Activated T-cell treated with anti-CD3 and anti-CD28 coated beads for 1 hour (primary cell): ENCODE results near the gene DUSP3.

Experiments used
- DNase-seq: peaks from one replicate; pipeline ENCODE4 v3.0.0-alpha.2; 2020; ENCODE audit warnings: low read depth

The DUSP3 gene

GRCh38 chr17:43778337-43779144, at the start of gene DUSP3:
Gene DUSP3, minus strand, starts transcription at chr17:43778977. Its CDS starts 53 bp downstream, at chr17:43778924.
- peak; percentile 54 for DNase-seq

GRCh38 chr17:43827596-43827995, 48.8 kb upstream of the DUSP3 start:
- no peak for DNase-seq

GRCh38 chr17:43826206-43826605, 47.4 kb upstream of the DUSP3 start:
- DNase-seq: no peak

- DNase-seq: no peak
Observed at GRCh38 chr17:43825567-43825966, 46.8 kb upstream of the DUSP3 start.

GRCh38 chr17:43823350-43824084, 44.7 kb upstream of the DUSP3 start:
- no peak for DNase-seq

- DNase-seq: no peak
Observed at GRCh38 chr17:43822570-43823190, 43.9 kb upstream of the DUSP3 start.

- no peak for DNase-seq
Observed at GRCh38 chr17:43820759-43821158, 42.0 kb upstream of the DUSP3 start.

GRCh38 chr17:43818966-43819365, 40.2 kb upstream of the DUSP3 start:
- DNase-seq: no peak

GRCh38 chr17:43817826-43818225, 39.0 kb upstream of the DUSP3 start:
- no peak for DNase-seq

GRCh38 chr17:43816336-43817320, 37.9 kb upstream of the DUSP3 start:
- DNase-seq: no peak

- DNase-seq: no peak
Observed at GRCh38 chr17:43814714-43815113, 35.9 kb upstream of the DUSP3 start.

GRCh38 chr17:43814026-43814425, 35.2 kb upstream of the DUSP3 start:
- DNase-seq: no peak

GRCh38 chr17:43813386-43813785, 34.6 kb upstream of the DUSP3 start:
- no peak for DNase-seq

GRCh38 chr17:43812396-43813265, 33.9 kb upstream of the DUSP3 start:
- DNase-seq: no peak

GRCh38 chr17:43810823-43811222, 32.0 kb upstream of the DUSP3 start:
- no peak for DNase-seq

- DNase-seq: no peak
Observed at GRCh38 chr17:43810226-43810715, 31.5 kb upstream of the DUSP3 start.

GRCh38 chr17:43809121-43809520, 30.3 kb upstream of the DUSP3 start:
- no peak for DNase-seq

- DNase-seq: no peak
Observed at GRCh38 chr17:43808076-43808475, 29.3 kb upstream of the DUSP3 start.

- DNase-seq: no peak
Observed at GRCh38 chr17:43805117-43805516, 26.3 kb upstream of the DUSP3 start.

GRCh38 chr17:43803758-43804157, 25.0 kb upstream of the DUSP3 start:
- no peak for DNase-seq

GRCh38 chr17:43801844-43802243, 23.1 kb upstream of the DUSP3 start:
- no peak for DNase-seq
